Activated T-cell treated with anti-CD3 and anti-CD28 coated beads, Interleukin-2, amount 50 U/mL, for 72 hours (primary cell): ENCODE results near the gene PLXNA2. TPM values are rescaled to one million over a fixed set of nuclear protein-coding genes. Genes with fewer than 3 reads are reported as not detected.

Experiments used
- ATAC-seq, 2 donors: fragments of 150-1000 bp; cut with Tn5 transposase; replicated peaks in 1 of 2; 2 replicates each; pipeline ENCODE4 v1.10.0; 2021; ENCODE audit warnings: moderate library complexity in 2 of 2, mild to moderate bottlenecking in 1 of 2
- DNase-seq, 2 donors: peaks; one replicate each; pipeline ENCODE4 v3.0.0; 2021 to 2022; ENCODE audit warnings: mixed read lengths in 1 of 2
- H3K27ac Mint-ChIP-seq: one replicate; pipeline ENCODE4 v1.8.0; 2022; ENCODE audit warnings: mild to moderate bottlenecking, moderate library complexity, mixed read lengths
- H3K27me3 Mint-ChIP-seq: one replicate; pipeline ENCODE4 v1.8.0; 2022; ENCODE audit warnings: low read depth, mixed read lengths
- H3K36me3 Mint-ChIP-seq, 2 donors: one replicate each; pipeline ENCODE4 v1.8.0; 2022; ENCODE audit warnings: mixed read lengths in 2 of 2, mild to moderate bottlenecking in 1 of 2; ENCODE audit not compliant: insufficient read depth in 2 of 2
- H3K4me1 Mint-ChIP-seq: one replicate; pipeline ENCODE4 v1.8.0; 2022; ENCODE audit warnings: low read depth, mixed read lengths
- H3K4me3 Mint-ChIP-seq, 2 donors: one replicate each; pipeline ENCODE4 v1.8.0; 2022; ENCODE audit warnings: mild to moderate bottlenecking in 2 of 2, mixed read lengths in 2 of 2, moderate library complexity in 2 of 2
- H3K9me3 Mint-ChIP-seq, 2 donors: one replicate each; pipeline ENCODE4 v1.8.0; 2022; ENCODE audit warnings: mixed read lengths in 2 of 2
- total RNA-seq, 2 donors: library from RNA; stranded (reverse); gene quantifications; one replicate each; pipeline ENCODE4 v1.2.3, GENCODE V29; 2022

PLXNA2 gene
- total RNA-seq, 2 donors from 2014 or later = 0.07 to 0.72 TPM

- Mint-ChIP-seq H3K27ac (no peak overlapping the region), H3K9me3 (no peaks in the 10 kb centered on the region), H3K4me1 (no peaks in the 10 kb centered on the region), H3K4me3 (no peak overlapping the region), H3K27me3 (no peaks in the 10 kb centered on the region), H3K36me3 (no peaks in the 10 kb centered on the region)
- ATAC-seq = no peak
- DNase-seq = no peak
These were observed 216.3 kb downstream of the PLXNA2 start for GRCh38 chr1:208027861-208028260.

- ATAC-seq (no peak), DNase-seq (no peak)
- H3K9me3 Mint-ChIP-seq = no peaks in the 10 kb centered on the region
- no peaks in the 10 kb centered on the region for H3K36me3 Mint-ChIP-seq
- H3K4me3 Mint-ChIP-seq = no peak overlapping the region
- no peak overlapping the region for H3K27ac Mint-ChIP-seq
- no peaks in the 10 kb centered on the region for H3K27me3 Mint-ChIP-seq
- H3K4me1 Mint-ChIP-seq = no peaks in the 10 kb centered on the region
These were observed 217.2 kb downstream of the PLXNA2 start for GRCh38 chr1:208026880-208027438.

- no peak for ATAC-seq
- Mint-ChIP-seq H3K4me3 (no peak overlapping the region), H3K9me3 (no peaks in the 10 kb centered on the region), H3K36me3 (no peaks in the 10 kb centered on the region), H3K27me3 (no peaks in the 10 kb centered on the region), H3K27ac (no peak overlapping the region), H3K4me1 (no peaks in the 10 kb centered on the region)
- no peak for DNase-seq
These were observed 219.2 kb downstream of the PLXNA2 start for GRCh38 chr1:208025031-208025430.

GRCh38 chr1:208024406-208024805 lies 219.8 kb downstream of the PLXNA2 start:
- ATAC-seq (no peak), DNase-seq (no peak)
- Mint-ChIP-seq H3K27ac (no peak overlapping the region), H3K4me1 (no peaks in the 10 kb centered on the region), H3K27me3 (no peaks in the 10 kb centered on the region), H3K9me3 (no peaks in the 10 kb centered on the region), H3K4me3 (no peak overlapping the region), H3K36me3 (no peaks in the 10 kb centered on the region)

GRCh38 chr1:208019257-208019656 lies 224.9 kb downstream of the PLXNA2 start:
- Mint-ChIP-seq H3K4me1 (no peaks in the 10 kb centered on the region), H3K9me3 (no peaks in the 10 kb centered on the region), H3K36me3 (no peaks in the 10 kb centered on the region), H3K4me3 (no peak overlapping the region), H3K27me3 (no peaks in the 10 kb centered on the region), H3K27ac (no peak overlapping the region)
- no peak for DNase-seq
- ATAC-seq = no peak

- DNase-seq = no peak
- Mint-ChIP-seq H3K27me3 (no peaks in the 10 kb centered on the region), H3K4me1 (no peaks in the 10 kb centered on the region), H3K4me3 (no peak overlapping the region), H3K9me3 (no peaks in the 10 kb centered on the region), H3K27ac (no peak overlapping the region), H3K36me3 (no peaks in the 10 kb centered on the region)
- no peak for ATAC-seq
These were observed 228.9 kb downstream of the PLXNA2 start for GRCh38 chr1:208015255-208015654.

GRCh38 chr1:208013210-208013609 lies 231.0 kb downstream of the PLXNA2 start:
- no peaks in the 10 kb centered on the region for H3K4me1 Mint-ChIP-seq
- H3K4me3 Mint-ChIP-seq = no peak overlapping the region
- H3K27me3 Mint-ChIP-seq = no peaks in the 10 kb centered on the region
- ATAC-seq (no peak), DNase-seq (no peak)
- no peaks in the 10 kb centered on the region for H3K36me3 Mint-ChIP-seq
- no peaks in the 10 kb centered on the region for H3K9me3 Mint-ChIP-seq
- no peak overlapping the region for H3K27ac Mint-ChIP-seq

GRCh38 chr1:208012721-208013120 lies 231.5 kb downstream of the PLXNA2 start:
- Mint-ChIP-seq H3K36me3 (no peaks in the 10 kb centered on the region), H3K9me3 (no peaks in the 10 kb centered on the region), H3K4me3 (no peak overlapping the region), H3K27ac (no peak overlapping the region), H3K4me1 (no peaks in the 10 kb centered on the region), H3K27me3 (no peaks in the 10 kb centered on the region)
- ATAC-seq = no peak
- no peak for DNase-seq

- Mint-ChIP-seq H3K27ac (no peak overlapping the region), H3K9me3 (no peaks in the 10 kb centered on the region), H3K4me1 (no peaks in the 10 kb centered on the region), H3K4me3 (no peak overlapping the region), H3K36me3 (no peaks in the 10 kb centered on the region), H3K27me3 (no peaks in the 10 kb centered on the region)
- DNase-seq (no peak), ATAC-seq (no peak)
These were observed 233.6 kb downstream of the PLXNA2 start for GRCh38 chr1:208010487-208011071.

GRCh38 chr1:208009706-208010444 lies 234.3 kb downstream of the PLXNA2 start:
- ATAC-seq = no peak
- H3K27me3 Mint-ChIP-seq = no peaks in the 10 kb centered on the region
- H3K36me3 Mint-ChIP-seq = no peaks in the 10 kb centered on the region
- H3K27ac Mint-ChIP-seq = no peak overlapping the region
- H3K9me3 Mint-ChIP-seq = no peaks in the 10 kb centered on the region
- no peak for DNase-seq
- H3K4me3 Mint-ChIP-seq = no peak overlapping the region
- H3K4me1 Mint-ChIP-seq = no peaks in the 10 kb centered on the region

GRCh38 chr1:208009303-208009702 lies 234.9 kb downstream of the PLXNA2 start:
- no peak overlapping the region for H3K4me3 Mint-ChIP-seq
- H3K36me3 Mint-ChIP-seq = no peaks in the 10 kb centered on the region
- no peaks in the 10 kb centered on the region for H3K9me3 Mint-ChIP-seq
- DNase-seq (no peak), ATAC-seq (no peak)
- no peaks in the 10 kb centered on the region for H3K27me3 Mint-ChIP-seq
- no peaks in the 10 kb centered on the region for H3K4me1 Mint-ChIP-seq
- no peak overlapping the region for H3K27ac Mint-ChIP-seq

GRCh38 chr1:208008534-208008933 lies 235.7 kb downstream of the PLXNA2 start:
- Mint-ChIP-seq H3K27ac (no peak overlapping the region), H3K36me3 (no peaks in the 10 kb centered on the region)
- ATAC-seq = no peak

GRCh38 chr1:208007938-208008342 lies 236.2 kb downstream of the PLXNA2 start:
- Mint-ChIP-seq H3K36me3 (no peaks in the 10 kb centered on the region), H3K9me3 (no peaks in the 10 kb centered on the region), H3K27ac (no peak overlapping the region), H3K4me1 (no peaks in the 10 kb centered on the region), H3K4me3 (no peak overlapping the region), H3K27me3 (no peaks in the 10 kb centered on the region)
- ATAC-seq (no peak), DNase-seq (no peak)

More at GRCh38 chr1:208008534-208008933, 235.7 kb downstream of the PLXNA2 start:
- H3K4me1 Mint-ChIP-seq = no peaks in the 10 kb centered on the region
- no peaks in the 10 kb centered on the region for H3K9me3 Mint-ChIP-seq
- H3K4me3 Mint-ChIP-seq = no peak overlapping the region
- H3K27me3 Mint-ChIP-seq = no peaks in the 10 kb centered on the region
- DNase-seq = no peak
